ENCODE measurements around the gene ALDH1A1. TPM values are rescaled to one million over a fixed set of nuclear protein-coding genes. Genes with fewer than 3 reads are reported as not detected.

ALDH1A1 gene
- total RNA-seq, 1 donor from 2014 or later: 212 TPM

DNA sequence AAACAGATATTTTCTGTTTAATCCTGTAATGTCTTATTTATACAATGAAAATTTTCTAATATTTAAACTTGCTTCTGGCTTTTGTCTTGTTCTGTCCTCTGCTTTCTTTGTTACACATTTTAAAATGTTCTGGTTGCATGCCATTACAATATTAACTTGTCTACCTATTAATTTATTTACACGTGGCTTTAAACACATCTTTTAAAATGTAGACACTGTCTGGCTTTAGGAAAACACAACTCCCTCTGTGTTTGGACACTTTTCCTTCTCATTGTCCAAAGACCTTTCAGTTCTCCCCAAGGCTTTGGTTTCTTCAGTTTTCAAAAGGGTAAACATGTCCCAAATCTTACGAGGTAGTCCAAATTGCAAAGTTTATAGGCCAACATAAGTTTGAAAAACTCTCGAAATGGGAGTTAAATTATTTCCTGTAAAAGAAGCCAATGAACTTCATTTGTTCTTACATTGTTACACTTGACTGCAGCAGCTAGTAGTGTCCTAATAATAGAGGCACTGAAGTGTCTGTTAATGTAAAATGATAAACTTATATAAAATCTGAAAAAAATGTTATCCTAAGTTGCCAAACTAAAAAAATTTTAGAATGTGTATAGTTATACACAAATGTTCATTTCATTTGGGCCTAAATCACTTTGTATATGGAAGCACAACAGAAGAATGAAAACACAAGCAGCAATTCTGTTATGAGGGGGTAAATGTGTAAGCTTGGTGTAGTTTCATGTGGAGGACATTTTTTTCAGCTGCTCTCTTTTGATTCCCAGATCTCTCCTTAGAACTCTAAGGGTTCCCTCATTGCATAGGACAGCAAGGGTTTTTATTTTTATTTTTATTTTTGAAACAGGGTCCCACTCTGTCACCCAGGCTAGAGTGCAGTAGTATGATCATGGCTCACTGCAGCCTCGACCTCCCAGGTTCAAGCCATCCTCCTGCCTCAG lies 53.8 kb downstream of the ALDH1A1 start:
- no peak for DNase-seq
- Histone ChIP-seq H3K27me3 (no peaks in the 10 kb centered on the region), H3K4me1 (no peaks in the 10 kb centered on the region), H3K9me3 (no peaks in the 10 kb centered on the region), H3K36me3 (peaks cover 14% of the 10 kb centered on the region), H3K4me3 (no peak overlapping the region), H3K27ac (no peak overlapping the region)
- intact Hi-C loops (cut with DNase I): no loop called here
- TF ChIP-seq, protein P1, sequence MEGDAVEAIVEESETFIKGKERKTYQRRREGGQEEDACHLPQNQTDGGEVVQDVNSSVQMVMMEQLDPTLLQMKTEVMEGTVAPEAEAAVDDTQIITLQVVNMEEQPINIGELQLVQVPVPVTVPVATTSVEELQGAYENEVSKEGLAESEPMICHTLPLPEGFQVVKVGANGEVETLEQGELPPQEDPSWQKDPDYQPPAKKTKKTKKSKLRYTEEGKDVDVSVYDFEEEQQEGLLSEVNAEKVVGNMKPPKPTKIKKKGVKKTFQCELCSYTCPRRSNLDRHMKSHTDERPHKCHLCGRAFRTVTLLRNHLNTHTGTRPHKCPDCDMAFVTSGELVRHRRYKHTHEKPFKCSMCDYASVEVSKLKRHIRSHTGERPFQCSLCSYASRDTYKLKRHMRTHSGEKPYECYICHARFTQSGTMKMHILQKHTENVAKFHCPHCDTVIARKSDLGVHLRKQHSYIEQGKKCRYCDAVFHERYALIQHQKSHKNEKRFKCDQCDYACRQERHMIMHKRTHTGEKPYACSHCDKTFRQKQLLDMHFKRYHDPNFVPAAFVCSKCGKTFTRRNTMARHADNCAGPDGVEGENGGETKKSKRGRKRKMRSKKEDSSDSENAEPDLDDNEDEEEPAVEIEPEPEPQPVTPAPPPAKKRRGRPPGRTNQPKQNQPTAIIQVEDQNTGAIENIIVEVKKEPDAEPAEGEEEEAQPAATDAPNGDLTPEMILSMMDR (IDR thresholded peaks at IDR 0.05): no peak
- no peak for ATAC-seq

DNA sequence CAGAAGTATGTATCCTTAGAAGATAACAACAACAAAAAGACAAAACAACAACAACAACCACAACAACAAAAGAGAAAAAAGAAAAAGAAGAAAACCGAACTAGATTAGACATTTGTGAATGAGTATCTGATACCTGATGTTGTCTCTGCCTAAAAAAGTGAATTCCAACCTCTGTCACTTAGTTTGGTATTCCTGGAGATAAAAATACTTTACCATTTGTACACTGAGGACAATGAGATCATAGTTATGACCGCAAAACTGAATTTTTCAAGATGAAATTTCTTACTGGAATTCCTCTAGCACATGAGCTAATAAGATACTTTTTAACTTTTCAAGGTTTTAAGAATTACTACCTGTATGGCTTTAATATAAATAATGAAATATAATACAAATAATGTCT lies 54.5 kb downstream of the ALDH1A1 start:
- TF ChIP-seq, protein P1 (IDR thresholded peaks at IDR 0.05): no peak
- Histone ChIP-seq H3K27me3 (no peaks in the 10 kb centered on the region), H3K9me3 (no peaks in the 10 kb centered on the region), H3K36me3 (peaks cover 13% of the 10 kb centered on the region), H3K4me1 (no peaks in the 10 kb centered on the region), H3K27ac (no peak overlapping the region), H3K4me3 (no peak overlapping the region)
- DNase-seq (no peak), ATAC-seq (no peak)
- intact Hi-C loops (cut with DNase I): no loop called here

DNA sequence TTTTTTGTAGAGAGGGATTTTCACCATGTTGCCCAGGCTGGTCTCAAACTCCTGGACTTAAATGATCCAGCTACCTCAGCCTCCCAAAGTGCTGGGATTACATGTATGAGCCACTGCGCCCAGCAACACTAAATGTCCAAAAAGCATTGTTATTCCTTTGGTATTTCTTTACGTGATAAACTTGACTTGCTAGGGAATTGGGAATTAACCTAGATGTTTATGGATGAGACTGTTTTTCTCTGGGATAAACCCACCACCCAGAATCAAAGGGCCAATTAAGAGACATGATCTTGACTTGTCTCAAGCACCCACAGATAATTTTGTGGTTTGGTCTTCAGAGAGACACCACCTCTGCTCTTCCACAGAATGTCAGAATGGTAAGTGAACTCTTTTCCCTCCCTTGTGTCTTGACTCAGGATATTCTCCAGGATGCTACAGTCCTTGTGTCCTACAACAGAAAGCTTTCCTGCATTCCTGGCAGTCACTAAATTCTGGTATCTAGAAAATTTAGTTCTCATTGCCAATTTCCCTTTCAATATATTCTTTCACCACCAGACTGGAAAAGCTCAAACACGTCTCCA lies 55.7 kb downstream of the ALDH1A1 start:
- Histone ChIP-seq H3K4me3 (no peak overlapping the region), H3K27me3 (no peaks in the 10 kb centered on the region), H3K4me1 (no peaks in the 10 kb centered on the region), H3K36me3 (peaks cover 1% of the 10 kb centered on the region), H3K9me3 (no peaks in the 10 kb centered on the region), H3K27ac (no peak overlapping the region)
- TF ChIP-seq, protein P1 (IDR thresholded peaks at IDR 0.05): no peak
- DNase-seq (no peak), ATAC-seq (no peak)
- intact Hi-C loops (cut with DNase I): no loop called here

DNA sequence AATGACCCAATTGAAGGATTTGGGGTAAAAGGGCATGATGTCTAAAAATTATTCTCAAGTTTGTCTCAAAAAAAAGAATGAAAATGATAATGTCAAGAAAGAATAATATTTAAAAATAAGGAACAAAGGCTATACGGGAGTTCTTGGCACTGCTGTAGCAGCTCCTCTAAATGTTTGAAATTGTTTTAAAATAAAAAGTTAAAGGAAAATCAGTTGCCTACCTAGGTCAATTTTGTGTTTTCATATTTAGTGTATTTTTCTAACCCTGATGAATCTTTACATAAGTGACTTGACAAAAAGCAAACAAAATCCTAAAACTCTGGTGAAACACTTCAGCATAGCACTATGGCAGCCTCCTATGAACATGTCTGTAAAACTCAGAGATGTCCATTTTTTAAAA lies 56.4 kb downstream of the ALDH1A1 start:
- TF ChIP-seq, protein P1 (IDR thresholded peaks at IDR 0.05): no peak
- Histone ChIP-seq H3K27me3 (no peaks in the 10 kb centered on the region), H3K4me1 (no peaks in the 10 kb centered on the region), H3K27ac (no peak overlapping the region), H3K36me3 (no peaks in the 10 kb centered on the region), H3K9me3 (no peaks in the 10 kb centered on the region), H3K4me3 (no peak overlapping the region)
- ATAC-seq (no peak), DNase-seq (no peak)
- intact Hi-C loops (cut with DNase I): no loop called here

DNA sequence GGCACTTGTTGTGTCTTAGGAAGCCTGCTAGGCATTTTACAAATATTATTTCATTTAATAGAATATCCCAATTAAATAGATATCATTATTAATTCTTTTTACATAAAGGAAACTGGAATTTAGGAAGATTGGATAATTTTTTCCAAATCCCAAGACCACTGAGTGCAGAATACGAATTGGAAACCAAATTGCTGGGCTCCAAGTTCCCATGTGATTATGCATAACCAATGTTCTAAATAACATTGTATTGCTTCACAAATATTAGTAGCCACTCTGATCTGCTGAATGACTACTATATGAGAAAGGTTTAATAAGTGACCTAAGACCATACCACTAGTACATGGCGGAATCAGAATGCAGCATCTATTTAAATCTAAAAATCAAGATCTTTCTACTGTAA lies 57.7 kb downstream of the ALDH1A1 start:
- no peak overlapping the region for H3K27ac ChIP-seq
- TF ChIP-seq, protein P1 (IDR thresholded peaks at IDR 0.05): no peak
- no peak for DNase-seq
- H3K27me3 ChIP-seq: no peaks in the 10 kb centered on the region
- no peaks in the 10 kb centered on the region for H3K9me3 ChIP-seq
- H3K4me1 ChIP-seq: no peaks in the 10 kb centered on the region
- intact Hi-C loops (cut with DNase I): no loop called here
- ATAC-seq: no peak
- H3K4me3 ChIP-seq: no peak overlapping the region
- no peaks in the 10 kb centered on the region for H3K36me3 ChIP-seq

All from upper lobe of right lung (tissue), 1 donor.